HUES64 (cell line): ENCODE measurements around the gene GALNT10.

Experiments used
- H3K27ac ChIP-seq: 2 replicates; pipeline ENCODE4 v1.7.0; 2013; ENCODE audit warnings: low read depth, low read length, inconsistent platforms
- H3K27me3 ChIP-seq: 2 replicates; pipeline ENCODE4 v1.6.1; 2013; ENCODE audit warnings: mild to moderate bottlenecking, low read length; ENCODE audit not compliant: insufficient read depth
- H3K36me3 ChIP-seq: 2 replicates; pipeline ENCODE4 v1.6.1; 2013; ENCODE audit warnings: mild to moderate bottlenecking, low read length; ENCODE audit not compliant: insufficient read depth
- H3K4me1 ChIP-seq: 2 replicates; pipeline ENCODE4 v1.6.1; 2013; ENCODE audit warnings: mild to moderate bottlenecking, low read length, moderate library complexity; ENCODE audit not compliant: insufficient read depth
- H3K4me3 ChIP-seq: 2 replicates; pipeline ENCODE4 v1.5.1; 2013; ENCODE audit warnings: mild to moderate bottlenecking, low read length, moderate library complexity
- H3K9ac ChIP-seq: 2 replicates; pipeline ENCODE4 v1.6.1; 2013; ENCODE audit warnings: mild to moderate bottlenecking, low read depth, low read length
- H3K9me3 ChIP-seq: 2 replicates; pipeline ENCODE4 v1.6.1; 2013; ENCODE audit warnings: low read depth, low read length; ENCODE audit not compliant: insufficient read depth
- WGBS: fragments of 150-250, 120-280 bp; methylation state at CpG from one replicate; pipeline ENCODE4 v1.1.7; 2013; ENCODE audit warnings: missing lambda C conversion rate; 5-methylcytosine and 5-hydroxymethylcytosine counted together

Gene GALNT10

DNA sequence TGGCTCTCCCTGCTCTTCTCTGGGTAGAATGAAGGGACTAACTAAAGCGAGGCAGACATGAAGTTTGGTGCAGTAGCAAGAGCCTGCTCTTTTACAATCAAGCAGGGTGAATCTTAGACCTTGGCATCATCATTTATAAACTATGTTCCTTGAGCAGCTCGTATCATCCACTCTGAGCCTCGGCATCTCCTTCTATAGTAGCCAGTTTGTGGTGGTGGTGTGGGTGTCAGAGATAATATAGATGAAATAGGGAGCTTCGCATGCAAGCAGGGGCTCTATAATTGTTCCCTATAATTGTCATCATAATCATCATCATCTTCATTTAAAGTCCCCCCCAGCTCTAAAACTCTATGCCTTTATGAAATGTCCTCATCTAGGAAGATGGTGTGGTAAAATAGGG lies 182.8 kb downstream of the GALNT10 start:
- no peak overlapping the region for H3K27ac ChIP-seq
- H3K9me3 ChIP-seq, result no peaks in the 10 kb centered on the region
- WGBS, result 93% methylated on average over 4 of the region's 4 CpGs
- no peak overlapping the region for H3K9ac ChIP-seq
- 0 out of 2 replicates have a peak, but pooled peaks cover 4% of the 10 kb centered on the region for H3K36me3 ChIP-seq
- no peak overlapping the region for H3K4me3 ChIP-seq
- H3K27me3 ChIP-seq, result no peaks in the 10 kb centered on the region
- peaks cover 23% of the 10 kb centered on the region for H3K4me1 ChIP-seq

- H3K4me3 ChIP-seq, result no peak overlapping the region
- 0 out of 2 replicates have a peak, but pooled peaks cover 4% of the 10 kb centered on the region for H3K36me3 ChIP-seq
- H3K27ac ChIP-seq, result no peak overlapping the region
- 89% methylated on average over 8 of the region's 8 CpGs for WGBS
- H3K4me1 ChIP-seq, result peaks cover 19% of the 10 kb centered on the region
- H3K9ac ChIP-seq, result no peak overlapping the region
- H3K9me3 ChIP-seq, result no peaks in the 10 kb centered on the region
- no peaks in the 10 kb centered on the region for H3K27me3 ChIP-seq
These were observed 183.2 kb downstream of the GALNT10 start for GRCh38 chr5:154373729-154374179.

DNA sequence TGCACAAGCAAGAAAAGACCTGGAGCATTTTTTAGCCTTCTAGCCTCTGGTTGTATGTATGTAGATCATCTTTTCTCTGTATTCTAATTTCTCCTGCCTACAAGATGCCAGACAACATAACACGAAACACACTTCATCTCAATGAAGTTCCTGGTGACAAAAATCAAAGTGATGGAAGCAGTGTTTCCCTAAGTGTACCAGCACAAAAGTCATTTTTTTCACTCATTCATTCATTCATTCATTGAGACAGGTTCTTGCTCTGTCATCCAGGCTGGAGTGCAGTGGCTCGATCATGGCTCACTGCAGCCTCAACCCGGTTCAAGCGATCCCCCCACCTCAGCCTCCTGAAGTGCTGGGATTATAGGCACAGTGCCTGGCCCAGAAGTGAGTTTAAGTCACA lies 183.7 kb downstream of the GALNT10 start:
- 0 out of 2 replicates have a peak, but pooled peaks cover 4% of the 10 kb centered on the region for H3K36me3 ChIP-seq
- H3K4me1 ChIP-seq, result peaks cover 17% of the 10 kb centered on the region
- no peak overlapping the region for H3K27ac ChIP-seq
- no peak overlapping the region for H3K9ac ChIP-seq
- H3K27me3 ChIP-seq, result no peaks in the 10 kb centered on the region
- no peak overlapping the region for H3K4me3 ChIP-seq
- 95% methylated on average over 4 of the region's 4 CpGs for WGBS
- no peaks in the 10 kb centered on the region for H3K9me3 ChIP-seq

GRCh38 chr5:154375329-154376008 lies 184.9 kb downstream of the GALNT10 start:
- 0 out of 2 replicates have a peak, but pooled peaks cover 4% of the 10 kb centered on the region for H3K36me3 ChIP-seq
- no peaks in the 10 kb centered on the region for H3K9me3 ChIP-seq
- H3K27me3 ChIP-seq, result no peaks in the 10 kb centered on the region
- WGBS, result 92% methylated on average over 3 of the region's 3 CpGs
- no peak overlapping the region for H3K27ac ChIP-seq
- H3K4me3 ChIP-seq, result no peak overlapping the region
- no peak overlapping the region for H3K9ac ChIP-seq
- peaks cover 5% of the 10 kb centered on the region for H3K4me1 ChIP-seq

DNA sequence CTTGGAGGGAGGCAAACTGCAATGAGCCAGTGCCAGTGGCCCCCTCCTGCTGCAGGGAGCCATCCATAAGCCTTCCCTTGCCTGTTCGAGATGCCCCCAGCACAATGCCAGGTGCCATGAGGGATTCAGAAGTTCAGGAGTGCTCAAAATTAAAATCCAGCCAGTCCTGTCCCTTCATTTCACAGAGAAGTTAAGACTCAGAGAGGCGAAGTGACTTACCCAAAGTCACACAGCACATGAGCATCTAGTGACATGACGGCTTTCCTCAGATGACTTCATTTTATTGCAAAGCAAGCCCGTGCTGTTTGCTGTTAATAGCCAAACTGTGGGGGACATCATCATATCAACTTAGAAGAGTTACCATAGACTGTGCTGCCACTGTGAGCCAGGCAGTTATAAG lies 185.9 kb downstream of the GALNT10 start:
- Histone ChIP-seq H3K4me3 (no peak overlapping the region), H3K27ac (no peak overlapping the region), H3K36me3 (0 out of 2 replicates have a peak, but pooled peaks cover 4% of the 10 kb centered on the region), H3K27me3 (no peaks in the 10 kb centered on the region), H3K9me3 (no peaks in the 10 kb centered on the region), H3K4me1 (no peaks in the 10 kb centered on the region), H3K9ac (no peak overlapping the region)
- WGBS, result 82% methylated on average over 4 of the region's 4 CpGs

DNA sequence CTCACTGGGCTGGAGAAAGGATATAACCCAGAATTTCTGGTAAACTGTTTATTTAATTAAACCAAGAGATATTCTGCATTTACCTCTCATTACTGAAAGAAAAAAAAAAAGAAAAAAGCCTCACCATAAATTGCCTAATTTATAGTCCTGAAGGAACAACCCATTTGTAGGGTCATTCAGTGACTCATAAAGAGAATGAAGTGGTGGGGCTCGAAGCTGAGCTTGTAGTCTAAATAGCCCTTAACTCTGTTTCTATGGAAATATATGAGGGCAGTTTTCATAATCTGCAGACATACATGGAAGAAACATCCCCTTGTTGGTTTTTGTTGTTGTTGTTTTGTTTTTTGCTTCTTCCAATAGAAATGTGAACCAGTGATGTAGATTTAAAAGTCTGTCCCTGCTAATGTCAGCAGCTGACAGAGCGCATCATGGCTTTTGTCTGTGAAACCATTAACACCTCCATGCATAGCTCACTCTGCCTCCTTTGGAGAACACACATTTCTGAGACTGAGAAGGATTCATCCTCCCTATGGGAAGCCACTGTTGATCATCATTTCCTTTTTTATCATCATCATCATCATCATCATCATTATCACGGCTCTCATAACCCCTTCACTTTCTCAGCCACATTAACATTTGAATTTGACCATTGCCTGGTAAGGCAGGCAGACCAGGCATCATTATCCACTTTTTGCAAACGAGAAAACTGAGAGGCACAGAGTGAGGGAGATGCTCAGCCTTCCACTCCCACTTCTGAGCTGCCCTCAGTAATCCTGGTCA lies 187.4 kb downstream of the GALNT10 start:
- H3K36me3 ChIP-seq, result 0 out of 2 replicates have a peak, but pooled peaks cover 6% of the 10 kb centered on the region
- WGBS, result 88% methylated on average over 4 of the region's 4 CpGs
- H3K27me3 ChIP-seq, result no peaks in the 10 kb centered on the region

GRCh38 chr5:154380263-154380662 lies 189.7 kb downstream of the GALNT10 start:
- no peak overlapping the region for H3K27ac ChIP-seq
- H3K27me3 ChIP-seq, result no peaks in the 10 kb centered on the region

More for the DNA sequence above, 187.4 kb downstream of the GALNT10 start:
- H3K27ac ChIP-seq, result no peak overlapping the region
- H3K9me3 ChIP-seq, result no peaks in the 10 kb centered on the region
- no peak overlapping the region for H3K4me3 ChIP-seq
- no peaks in the 10 kb centered on the region for H3K4me1 ChIP-seq
- H3K9ac ChIP-seq, result no peak overlapping the region

GRCh38 chr5:154384480-154385235 lies 194.1 kb downstream of the GALNT10 start:
- H3K27me3 ChIP-seq, result no peaks in the 10 kb centered on the region
- H3K9me3 ChIP-seq, result no peaks in the 10 kb centered on the region
- H3K4me3 ChIP-seq, result no peak overlapping the region
- H3K27ac ChIP-seq, result peak overlapping the region; percentile 6; the same call in 1 of the 2 replicates
- WGBS, result 61% methylated on average over 8 of the region's 9 CpGs
- H3K36me3 ChIP-seq, result 0 out of 2 replicates have a peak, but pooled peaks cover 3% of the 10 kb centered on the region
- H3K9ac ChIP-seq, result no peak overlapping the region
- H3K4me1 ChIP-seq, result 0 out of 2 replicates have a peak, but pooled peaks cover 3% of the 10 kb centered on the region

More at GRCh38 chr5:154380263-154380662, 189.7 kb downstream of the GALNT10 start:
- Histone ChIP-seq H3K36me3 (0 out of 2 replicates have a peak, but pooled peaks cover 6% of the 10 kb centered on the region), H3K4me3 (no peak overlapping the region), H3K9me3 (no peaks in the 10 kb centered on the region), H3K9ac (no peak overlapping the region), H3K4me1 (0 out of 2 replicates have a peak, but pooled peaks cover 3% of the 10 kb centered on the region)
- WGBS, result 95% methylated on average over 12 of the region's 12 CpGs

DNA sequence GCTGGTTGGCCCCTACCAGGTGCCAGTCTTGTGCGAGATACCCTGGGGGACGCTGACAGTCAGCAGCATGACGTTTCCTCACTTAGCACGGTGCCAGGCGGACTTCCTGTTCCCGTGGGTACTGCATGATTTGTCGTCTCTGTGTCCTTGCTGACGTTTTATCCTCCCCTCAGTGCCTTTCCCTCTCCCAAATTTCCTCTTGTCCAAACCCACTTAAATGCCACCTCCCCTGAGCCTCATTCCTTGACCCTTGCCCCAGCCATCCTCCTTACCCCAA lies 194.6 kb downstream of the GALNT10 start:
- Histone ChIP-seq H3K27ac (no peak overlapping the region), H3K4me3 (no peak overlapping the region), H3K9ac (no peak overlapping the region), H3K27me3 (no peaks in the 10 kb centered on the region), H3K36me3 (0 out of 2 replicates have a peak, but pooled peaks cover 3% of the 10 kb centered on the region), H3K9me3 (no peaks in the 10 kb centered on the region), H3K4me1 (0 out of 2 replicates have a peak, but pooled peaks cover 3% of the 10 kb centered on the region)
- WGBS, result 84% methylated on average over 8 of the region's 8 CpGs

- Histone ChIP-seq H3K9me3 (no peaks in the 10 kb centered on the region), H3K27me3 (no peaks in the 10 kb centered on the region), H3K4me3 (no peak overlapping the region), H3K4me1 (0 out of 2 replicates have a peak, but pooled peaks cover 3% of the 10 kb centered on the region), H3K36me3 (no peaks in the 10 kb centered on the region), H3K9ac (no peak overlapping the region), H3K27ac (no peak overlapping the region)
- WGBS, result 98% methylated on average over 5 of the region's 6 CpGs
These were observed 196.6 kb downstream of the GALNT10 start for GRCh38 chr5:154386952-154387629.
